T47D (cell line): Measurements from ENCODE around the gene LRP5.
"Not testable (repeated sequence)": the region's sequence is repeated elsewhere in the genome, so short reads cannot be mapped to it uniquely, and the experiment has no call there.

Experiments
- DNase-seq, 2 experiments: peaks; one replicate each; pipeline versions ENCODE4 v3.0.0 to v3.0.0-alpha.2; 2011 to 2012; ENCODE audit warnings: low read depth in 1 of 2, low spot score in 1 of 2
- JUND ChIP-seq: IDR thresholded peaks from 2 replicates; pipeline ENCODE4 v1.6.1; 2012; ENCODE audit warnings: low read depth
- in situ Hi-C: cut with HindIII; loops from 2 replicates; pipeline ENCODE4 v1.10.0; 2016; ENCODE audit warnings: low sequenced_read_pairs, low pct_unique_long_range_greater_than_20kb

LRP5 gene

GRCh38 chr11:68441466-68442230 is 129.3 kb downstream of the LRP5 start:
- in situ Hi-C loops: no loop called here
- no peak for TF ChIP-seq JUND
- no peak for DNase-seq

- in situ Hi-C loops: no loop called here
- no peak for TF ChIP-seq JUND
- DNase-seq: no peak
These were observed 130.0 kb downstream of the LRP5 start for GRCh38 chr11:68442433-68442832.

- no peak for TF ChIP-seq JUND
- no peak for DNase-seq
- in situ Hi-C loops: no loop called here
These were observed 132.2 kb downstream of the LRP5 start for GRCh38 chr11:68444566-68444965.

- in situ Hi-C loops: no loop called here
- no peak for DNase-seq
- TF ChIP-seq JUND: no peak
These were observed 133.2 kb downstream of the LRP5 start for GRCh38 chr11:68445531-68446035.

- in situ Hi-C loops: no loop called here
- TF ChIP-seq JUND: no peak
- no peak for DNase-seq
These were observed 133.8 kb downstream of the LRP5 start for GRCh38 chr11:68446046-68446725.

- DNase-seq: peak; percentile 81 to 91
- in situ Hi-C loops: no loop called here
- no peak for TF ChIP-seq JUND
These were observed 134.8 kb downstream of the LRP5 start for GRCh38 chr11:68447015-68447801.

- DNase-seq, in situ Hi-C loops: not testable (repeated sequence)
These were observed 135.5 kb downstream of the LRP5 start for GRCh38 chr11:68447914-68448313.

- no peak for TF ChIP-seq JUND
- in situ Hi-C loops: no loop called here
- DNase-seq: no peak
These were observed 136.2 kb downstream of the LRP5 start for GRCh38 chr11:68448604-68449011.

- DNase-seq: no peak
- in situ Hi-C loops: no loop called here
- no peak for TF ChIP-seq JUND
These were observed 137.6 kb downstream of the LRP5 start for GRCh38 chr11:68449951-68450350.

GRCh38 chr11:68450711-68451110 is 138.3 kb downstream of the LRP5 start:
- no peak for TF ChIP-seq JUND
- in situ Hi-C loops: no loop called here
- DNase-seq: no peak

GRCh38 chr11:68454767-68455166 is 142.4 kb downstream of the LRP5 start:
- in situ Hi-C loops: no loop called here
- no peak for DNase-seq
- no peak for TF ChIP-seq JUND

- TF ChIP-seq JUND: no peak
- DNase-seq: no peak
- in situ Hi-C loops: no loop called here
These were observed 143.1 kb downstream of the LRP5 start for GRCh38 chr11:68455485-68455884.
